Liver (tissue), 9 donors: Measurements from ENCODE around the gene FAM184B. TPM values are rescaled to one million over a fixed set of nuclear protein-coding genes. Genes with fewer than 3 reads are reported as not detected.

Experiments
- DNase-seq: peaks from one replicate; pipeline ENCODE4 v3.0.0-alpha.2; 2017; ENCODE audit warnings: low spot score
- H3K27ac ChIP-seq, 2 donors: one replicate each; pipeline ENCODE4 v1.7.0; 2013; ENCODE audit warnings: inconsistent platforms in 2 of 2, low read length in 2 of 2, control low read depth in 1 of 2, low read depth in 1 of 2, mild to moderate bottlenecking in 1 of 2
- H3K27me3 ChIP-seq, 4 donors: one replicate each; pipeline versions ENCODE4 v1.6.1 to v1.7.0; 2013; ENCODE audit warnings: low read length in 3 of 4, inconsistent platforms in 1 of 4, mild to moderate bottlenecking in 1 of 4, moderate library complexity in 1 of 4; ENCODE audit not compliant: control insufficient read depth in 4 of 4, insufficient read depth in 4 of 4
- H3K36me3 ChIP-seq, 4 donors: one replicate each; pipeline versions ENCODE4 v1.6.1 to v1.7.0; 2013; ENCODE audit warnings: low read length in 3 of 4, mild to moderate bottlenecking in 3 of 4, low read depth in 1 of 4, moderate library complexity in 1 of 4; ENCODE audit not compliant: control insufficient read depth in 4 of 4, insufficient read depth in 3 of 4
- H3K4me1 ChIP-seq, 4 donors: one replicate each; pipeline versions ENCODE4 v1.6.1 to v1.7.0; 2013; ENCODE audit warnings: low read length in 3 of 4, mild to moderate bottlenecking in 3 of 4, moderate library complexity in 1 of 4; ENCODE audit not compliant: control insufficient read depth in 4 of 4, insufficient read depth in 4 of 4
- H3K4me3 ChIP-seq, 3 donors: one replicate each; pipeline versions ENCODE4 v1.6.1 to v1.7.0; 2013; ENCODE audit warnings: low read length in 3 of 3, control low read depth in 1 of 3, low read depth in 1 of 3, mild to moderate bottlenecking in 1 of 3
- H3K9ac ChIP-seq, 2 donors: one replicate each; pipeline ENCODE4 v1.7.0; 2013; ENCODE audit warnings: low read length in 2 of 2, mild to moderate bottlenecking in 2 of 2, moderate library complexity in 2 of 2, control low read depth in 1 of 2, low read depth in 1 of 2
- H3K9me3 ChIP-seq, 4 donors: one replicate each; pipeline versions ENCODE4 v1.6.1 to v1.7.0; 2013; ENCODE audit warnings: low read length in 3 of 4; ENCODE audit not compliant: control insufficient read depth in 4 of 4
- CTCF ChIP-seq: fragments of 150-350 bp; IDR thresholded peaks from 2 replicates; pipeline ENCODE4 v1.5.1; 2017; ENCODE audit warnings: improper control_type of control experiment, low read depth, low read length; ENCODE audit not compliant: missing input control
- EGR1 ChIP-seq, 2 donors: IDR thresholded peaks; 2 replicates each; pipeline ENCODE4 v1.6.1; 2016 to 2018; ENCODE audit warnings: antibody characterized with exemption in 2 of 2, low read depth in 2 of 2
- FOXA1 ChIP-seq: IDR thresholded peaks from 2 replicates; pipeline ENCODE4 v1.6.1; 2016; ENCODE audit warnings: antibody characterized with exemption
- FOXA2 ChIP-seq: IDR thresholded peaks from 2 replicates; pipeline ENCODE4 v1.6.1; 2016; ENCODE audit warnings: antibody characterized with exemption
- GABPA ChIP-seq, 2 donors: IDR thresholded peaks in 1 of 2; conservative IDR thresholded peaks in 1 of 2; 2 replicates each; pipeline ENCODE4 v1.6.1; 2016; ENCODE audit warnings: antibody characterized with exemption in 2 of 2, mild to moderate bottlenecking in 1 of 2, moderate library complexity in 1 of 2
- HNF4A ChIP-seq, 2 donors: conservative IDR thresholded peaks; 2 replicates each; pipeline ENCODE4 v1.6.1; 2016; ENCODE audit warnings: antibody characterized with exemption in 2 of 2, mild to moderate bottlenecking in 2 of 2
- HNF4G ChIP-seq: IDR thresholded peaks from 2 replicates; pipeline ENCODE4 v1.6.1; 2016; ENCODE audit warnings: antibody characterized with exemption
- JUND ChIP-seq, 2 donors: IDR thresholded peaks; 2 replicates each; pipeline ENCODE4 v1.6.1; 2016; ENCODE audit warnings: antibody characterized with exemption in 2 of 2
- NR2F2 ChIP-seq: IDR thresholded peaks from 2 replicates; pipeline ENCODE4 v1.6.1; 2016; ENCODE audit warnings: antibody characterized with exemption
- RAD21 ChIP-seq, 2 donors: IDR thresholded peaks; 2 replicates each; pipeline ENCODE4 v1.6.1; 2016; ENCODE audit warnings: antibody characterized with exemption in 2 of 2, mild to moderate bottlenecking in 2 of 2
- RXRA ChIP-seq, 2 donors: IDR thresholded peaks; 2 replicates each; pipeline ENCODE4 v1.6.1; 2017 to 2018; ENCODE audit warnings: antibody characterized with exemption in 2 of 2, mild to moderate bottlenecking in 1 of 2
- SP1 ChIP-seq: IDR thresholded peaks from 2 replicates; pipeline ENCODE4 v1.6.1; 2018; ENCODE audit warnings: antibody characterized with exemption, mild to moderate bottlenecking
- TAF1 ChIP-seq: conservative IDR thresholded peaks from 2 replicates; pipeline ENCODE4 v1.6.1; 2016; ENCODE audit warnings: antibody characterized with exemption, mild to moderate bottlenecking
- YY1 ChIP-seq: IDR thresholded peaks from 2 replicates; pipeline ENCODE4 v1.6.1; 2016; ENCODE audit warnings: antibody characterized with exemption, mild to moderate bottlenecking
- ZBTB33 ChIP-seq: IDR thresholded peaks from 2 replicates; pipeline ENCODE4 v1.6.1; 2016; ENCODE audit warnings: antibody characterized with exemption
- WGBS: extraction: QIAGEN DNeasy Blood & Tissue Kit; methylation state at CpG from one replicate; pipeline ENCODE4 v1.1.7; 2013; 5-methylcytosine and 5-hydroxymethylcytosine counted together
- polyA plus RNA-seq, 2 donors: library from polyadenylated mRNA; stranded (reverse) in 1 of 2; unstranded in 1 of 2; fragments of 200-250 nt in 1 of 2; fragments of >200 nt in 1 of 2; fragmentation: Nextera tagmentation in 1 of 2; extraction: Ambion mirVana in 1 of 2; gene quantifications; one replicate each; pipeline versions ENCODE4 v1.2.1 to v1.2.3, GENCODE V29; 2013 to 2015
- total RNA-seq, 2 donors: library from RNA; depleted of rRNA; stranded (reverse); fragments of >200 nt; gene quantifications; one replicate each; pipeline ENCODE4 v1.2.3, GENCODE V29; 2014
- TF ChIP-seq, protein P1 (sequence below): IDR thresholded peaks from 2 replicates; pipeline ENCODE4 v1.6.1; 2016; ENCODE audit warnings: antibody characterized with exemption
- TF ChIP-seq, protein P2 (sequence below): IDR thresholded peaks from 2 replicates; pipeline ENCODE4 v1.6.1; 2016; ENCODE audit warnings: antibody characterized with exemption, mild to moderate bottlenecking
- TF ChIP-seq, protein P3 (sequence below): IDR thresholded peaks from 2 replicates; pipeline ENCODE4 v1.6.1; 2016; ENCODE audit warnings: antibody characterized with exemption
- donor health status: healthy.
- donor health status: healthy.
- donor health status: healthy.
- donor health status: healthy.
- donor health status: healthy.

Gene FAM184B
- total and polyA plus RNA-seq, 4 donors = 0.01 TPM; not detected in 3

- Histone ChIP-seq H3K27ac (no peak overlapping the region), H3K9me3 (peaks cover 0 to 4% (median 0%) of the 10 kb centered on the region in 4 donors), H3K4me1 (no peaks in the 10 kb centered on the region), H3K9ac (no peak overlapping the region), H3K27me3 (no peaks in the 10 kb centered on the region), H3K4me3 (no peak overlapping the region), H3K36me3 (no peaks in the 10 kb centered on the region)
- TF ChIP-seq EGR1 (IDR thresholded peaks at IDR 0.05; ENCODE audit: low read depth in 2 of 2) (no peak), SP1 (no peak), GABPA (IDR thresholded peaks at IDR 0.05 in 1 of 2, conservative IDR thresholded peaks at IDR 0.05 in 1 of 2) (no peak), NR2F2 (no peak), TAF1 (no peak), YY1 (no peak), FOXA2 (no peak), RXRA (IDR thresholded peaks at IDR 0.05) (no peak), FOXA1 (no peak), HNF4A (conservative IDR thresholded peaks at IDR 0.05) (no peak)
- TF ChIP-seq, protein P1, sequence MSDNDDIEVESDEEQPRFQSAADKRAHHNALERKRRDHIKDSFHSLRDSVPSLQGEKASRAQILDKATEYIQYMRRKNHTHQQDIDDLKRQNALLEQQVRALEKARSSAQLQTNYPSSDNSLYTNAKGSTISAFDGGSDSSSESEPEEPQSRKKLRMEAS = no peak
- TF ChIP-seq, protein P2, sequence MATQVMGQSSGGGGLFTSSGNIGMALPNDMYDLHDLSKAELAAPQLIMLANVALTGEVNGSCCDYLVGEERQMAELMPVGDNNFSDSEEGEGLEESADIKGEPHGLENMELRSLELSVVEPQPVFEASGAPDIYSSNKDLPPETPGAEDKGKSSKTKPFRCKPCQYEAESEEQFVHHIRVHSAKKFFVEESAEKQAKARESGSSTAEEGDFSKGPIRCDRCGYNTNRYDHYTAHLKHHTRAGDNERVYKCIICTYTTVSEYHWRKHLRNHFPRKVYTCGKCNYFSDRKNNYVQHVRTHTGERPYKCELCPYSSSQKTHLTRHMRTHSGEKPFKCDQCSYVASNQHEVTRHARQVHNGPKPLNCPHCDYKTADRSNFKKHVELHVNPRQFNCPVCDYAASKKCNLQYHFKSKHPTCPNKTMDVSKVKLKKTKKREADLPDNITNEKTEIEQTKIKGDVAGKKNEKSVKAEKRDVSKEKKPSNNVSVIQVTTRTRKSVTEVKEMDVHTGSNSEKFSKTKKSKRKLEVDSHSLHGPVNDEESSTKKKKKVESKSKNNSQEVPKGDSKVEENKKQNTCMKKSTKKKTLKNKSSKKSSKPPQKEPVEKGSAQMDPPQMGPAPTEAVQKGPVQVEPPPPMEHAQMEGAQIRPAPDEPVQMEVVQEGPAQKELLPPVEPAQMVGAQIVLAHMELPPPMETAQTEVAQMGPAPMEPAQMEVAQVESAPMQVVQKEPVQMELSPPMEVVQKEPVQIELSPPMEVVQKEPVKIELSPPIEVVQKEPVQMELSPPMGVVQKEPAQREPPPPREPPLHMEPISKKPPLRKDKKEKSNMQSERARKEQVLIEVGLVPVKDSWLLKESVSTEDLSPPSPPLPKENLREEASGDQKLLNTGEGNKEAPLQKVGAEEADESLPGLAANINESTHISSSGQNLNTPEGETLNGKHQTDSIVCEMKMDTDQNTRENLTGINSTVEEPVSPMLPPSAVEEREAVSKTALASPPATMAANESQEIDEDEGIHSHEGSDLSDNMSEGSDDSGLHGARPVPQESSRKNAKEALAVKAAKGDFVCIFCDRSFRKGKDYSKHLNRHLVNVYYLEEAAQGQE = no peak
- TF ChIP-seq, protein P3, sequence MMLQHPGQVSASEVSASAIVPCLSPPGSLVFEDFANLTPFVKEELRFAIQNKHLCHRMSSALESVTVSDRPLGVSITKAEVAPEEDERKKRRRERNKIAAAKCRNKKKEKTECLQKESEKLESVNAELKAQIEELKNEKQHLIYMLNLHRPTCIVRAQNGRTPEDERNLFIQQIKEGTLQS = no peak
- no peak for DNase-seq
- 64% methylated on average over 4 of the region's 4 CpGs for WGBS
Observed at GRCh38 chr4:17698116-17698515, 83.3 kb downstream of the FAM184B start.

DNA sequence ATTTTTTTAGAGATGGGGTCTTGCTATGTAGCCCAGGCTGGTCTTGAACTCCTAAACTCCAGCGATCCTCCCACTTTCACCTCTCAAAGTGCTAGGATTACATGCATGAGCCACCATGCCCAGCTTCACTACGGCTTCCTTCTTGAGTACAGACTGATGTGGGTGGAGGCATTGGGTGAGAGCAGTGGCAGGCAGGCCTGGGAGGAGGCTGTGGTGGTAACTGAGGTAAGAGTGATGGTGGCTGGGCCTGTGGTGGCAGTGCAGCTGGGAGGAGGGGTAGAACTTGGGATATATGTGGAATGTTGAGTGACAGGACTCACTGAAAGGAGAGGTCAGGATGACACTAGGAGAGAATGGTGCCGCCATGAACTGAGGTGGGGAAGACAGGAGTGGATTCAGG lies 86.1 kb downstream of the FAM184B start:
- no peaks in the 10 kb centered on the region for H3K4me1 ChIP-seq
- peaks cover 0 to 4% (median 0%) of the 10 kb centered on the region in 4 donors for H3K9me3 ChIP-seq
- TF ChIP-seq RXRA (IDR thresholded peaks at IDR 0.05) = no peak
- no peak for TF ChIP-seq NR2F2
- TF ChIP-seq RAD21 (IDR thresholded peaks at IDR 0.05) = no peak
- TF ChIP-seq GABPA (IDR thresholded peaks at IDR 0.05 in 1 of 2, conservative IDR thresholded peaks at IDR 0.05 in 1 of 2) = no peak
- TF ChIP-seq ZBTB33 = no peak
- TF ChIP-seq FOXA1 = no peak
- TF ChIP-seq JUND (IDR thresholded peaks at IDR 0.05) = no peak
- no peak for TF ChIP-seq HNF4A (conservative IDR thresholded peaks at IDR 0.05)
- TF ChIP-seq, protein P3 = no peak
- TF ChIP-seq CTCF = no peak
- TF ChIP-seq EGR1 (IDR thresholded peaks at IDR 0.05; ENCODE audit: low read depth in 2 of 2) = no peak
- no peak for TF ChIP-seq YY1
- no peak for TF ChIP-seq HNF4G
- no peak overlapping the region for H3K4me3 ChIP-seq
- no peak overlapping the region for H3K9ac ChIP-seq
- no peak overlapping the region for H3K27ac ChIP-seq
- no peaks in the 10 kb centered on the region for H3K27me3 ChIP-seq
- 93% methylated on average over 3 of the region's 3 CpGs for WGBS
- no peak for DNase-seq
- H3K36me3 ChIP-seq = no peaks in the 10 kb centered on the region
